ENCODE measurements around the gene SOBP.

Gene SOBP

GRCh38 chr6:107592806-107593205 lies 102.9 kb downstream of the SOBP start:
- TF ChIP-seq, protein P1, sequence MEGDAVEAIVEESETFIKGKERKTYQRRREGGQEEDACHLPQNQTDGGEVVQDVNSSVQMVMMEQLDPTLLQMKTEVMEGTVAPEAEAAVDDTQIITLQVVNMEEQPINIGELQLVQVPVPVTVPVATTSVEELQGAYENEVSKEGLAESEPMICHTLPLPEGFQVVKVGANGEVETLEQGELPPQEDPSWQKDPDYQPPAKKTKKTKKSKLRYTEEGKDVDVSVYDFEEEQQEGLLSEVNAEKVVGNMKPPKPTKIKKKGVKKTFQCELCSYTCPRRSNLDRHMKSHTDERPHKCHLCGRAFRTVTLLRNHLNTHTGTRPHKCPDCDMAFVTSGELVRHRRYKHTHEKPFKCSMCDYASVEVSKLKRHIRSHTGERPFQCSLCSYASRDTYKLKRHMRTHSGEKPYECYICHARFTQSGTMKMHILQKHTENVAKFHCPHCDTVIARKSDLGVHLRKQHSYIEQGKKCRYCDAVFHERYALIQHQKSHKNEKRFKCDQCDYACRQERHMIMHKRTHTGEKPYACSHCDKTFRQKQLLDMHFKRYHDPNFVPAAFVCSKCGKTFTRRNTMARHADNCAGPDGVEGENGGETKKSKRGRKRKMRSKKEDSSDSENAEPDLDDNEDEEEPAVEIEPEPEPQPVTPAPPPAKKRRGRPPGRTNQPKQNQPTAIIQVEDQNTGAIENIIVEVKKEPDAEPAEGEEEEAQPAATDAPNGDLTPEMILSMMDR (conservative IDR thresholded peaks at IDR 0.05; ENCODE audit: low read depth), result no peak
- CTCF ChIA-PET, result interaction anchor here (0.6 kb wide), 1 partner anchor 43 kb away, joined by 4 read pairs; no protein-coding TSS in a partner anchor
- POLR2A ChIA-PET (ENCODE audit: low non-redundant PET), result no interaction called here
- no peak overlapping the region for H3K27ac ChIP-seq
- DNase-seq (ENCODE audit: low spot score), result no peak

DNA sequence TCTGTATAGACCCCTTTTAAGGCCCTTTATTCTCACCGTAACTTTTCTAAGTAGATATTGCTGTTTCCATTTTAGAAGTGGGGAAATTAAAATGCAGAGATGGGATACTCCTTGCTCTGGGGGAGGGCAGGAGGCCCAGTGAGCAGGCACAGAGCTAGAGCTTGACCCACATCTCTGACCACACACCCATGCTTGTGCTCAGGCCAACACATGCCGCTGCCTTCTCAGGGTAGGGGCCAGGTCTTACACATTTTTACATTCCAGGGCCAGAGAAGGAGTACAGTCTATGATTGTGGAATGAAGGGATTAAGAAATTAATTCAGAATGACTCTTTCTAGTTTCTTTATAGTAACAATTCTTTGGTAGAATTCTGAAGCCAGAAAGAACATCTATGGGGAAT lies 104.8 kb downstream of the SOBP start:
- ChIA-PET CTCF (no interaction called here), POLR2A (ENCODE audit: low non-redundant PET) (no interaction called here)
- TF ChIP-seq, protein P1 (conservative IDR thresholded peaks at IDR 0.05; ENCODE audit: low read depth), result no peak
- DNase-seq (ENCODE audit: low spot score), result no peak
- H3K27ac ChIP-seq, result no peak overlapping the region

- ChIA-PET CTCF (interaction anchor here (0.6 kb wide), 1 partner anchor 274 kb away, joined by 4 read pairs; no protein-coding TSS in a partner anchor), POLR2A (ENCODE audit: low non-redundant PET) (no interaction called here)
- DNase-seq (ENCODE audit: low spot score), result no peak
- no peak overlapping the region for H3K27ac ChIP-seq
- TF ChIP-seq, protein P1 (conservative IDR thresholded peaks at IDR 0.05; ENCODE audit: low read depth), result no peak
These were observed 108.2 kb downstream of the SOBP start for GRCh38 chr6:107598091-107598490.

DNA sequence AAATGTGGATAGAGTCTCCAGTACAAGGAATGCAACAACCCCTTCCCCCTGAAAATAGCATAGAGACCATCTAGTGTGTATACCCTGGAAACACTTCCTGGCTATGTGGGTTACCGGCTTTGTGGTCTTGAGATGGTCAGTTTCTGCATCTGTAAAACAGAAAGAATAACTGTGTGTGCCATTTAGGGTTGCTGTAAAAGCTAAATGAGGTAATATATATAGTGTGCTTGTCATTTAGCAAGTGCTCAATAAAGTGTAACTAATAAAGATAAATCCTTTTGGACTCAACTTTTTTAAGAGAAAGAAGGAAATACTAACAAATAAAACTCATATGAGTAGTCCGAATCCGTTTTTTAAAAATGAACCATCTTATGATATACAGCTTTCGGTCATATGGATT lies 109.1 kb downstream of the SOBP start:
- TF ChIP-seq, protein P1 (conservative IDR thresholded peaks at IDR 0.05; ENCODE audit: low read depth), result no peak
- H3K27ac ChIP-seq, result no peak overlapping the region
- no peak for DNase-seq (ENCODE audit: low spot score)
- CTCF ChIA-PET, result no interaction called here
- POLR2A ChIA-PET (ENCODE audit: low non-redundant PET), result no interaction called here

DNA sequence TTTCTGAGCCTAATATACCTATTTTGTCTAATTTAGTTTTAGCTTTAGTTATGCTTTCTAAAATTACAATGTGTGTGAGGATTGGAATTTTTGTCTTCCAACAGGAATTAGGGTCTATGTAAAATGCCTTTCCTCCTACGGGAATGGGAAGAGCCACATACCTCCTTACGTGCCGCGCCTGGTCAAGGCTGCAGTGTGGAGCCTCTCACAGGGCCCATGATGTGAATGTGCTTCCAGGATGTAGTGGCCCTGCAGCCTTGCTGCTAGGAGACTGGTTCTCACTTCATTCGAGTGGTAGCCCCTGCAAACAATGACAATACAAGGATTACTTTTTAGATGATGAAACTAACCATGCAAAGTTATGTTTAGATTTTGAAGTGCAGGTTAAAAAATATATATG lies 110.2 kb downstream of the SOBP start:
- POLR2A ChIA-PET (ENCODE audit: low non-redundant PET), result no interaction called here
- no peak for DNase-seq (ENCODE audit: low spot score)
- TF ChIP-seq, protein P1 (conservative IDR thresholded peaks at IDR 0.05; ENCODE audit: low read depth), result no peak
- CTCF ChIA-PET, result interaction anchor here (0.5 kb wide), 1 partner anchor 479 kb away, joined by 4 read pairs; no protein-coding TSS in a partner anchor
- no peak overlapping the region for H3K27ac ChIP-seq

DNA sequence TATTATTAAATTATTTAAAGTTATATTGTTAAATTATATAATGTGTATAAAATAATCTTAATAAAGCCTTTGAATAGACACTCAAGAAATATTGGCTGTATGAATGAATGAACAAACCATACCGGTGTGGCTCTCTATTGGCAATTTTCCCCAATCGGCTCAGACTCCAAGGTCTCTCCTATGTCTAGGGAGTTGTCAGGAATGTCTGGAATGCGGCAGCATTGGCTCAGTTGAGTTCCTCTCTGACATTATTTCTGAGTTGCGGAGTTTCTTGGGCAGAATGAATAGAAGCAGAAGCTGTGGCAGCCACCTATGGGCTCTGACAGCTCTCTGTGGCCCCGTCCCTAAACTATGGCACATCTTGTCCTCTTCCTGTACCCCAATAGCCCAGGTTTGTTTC lies 111.0 kb downstream of the SOBP start:
- ChIA-PET CTCF (interaction anchor here (0.7 kb wide), 1 partner anchor 146 kb away, joined by 3 read pairs; no protein-coding TSS in a partner anchor), POLR2A (ENCODE audit: low non-redundant PET) (no interaction called here)
- H3K27ac ChIP-seq, result no peak overlapping the region; the same call in 1 of the 2 replicates
- peak; percentile 85 for DNase-seq (ENCODE audit: low spot score)
- TF ChIP-seq, protein P1 (conservative IDR thresholded peaks at IDR 0.05; ENCODE audit: low read depth), result no peak
